PC-3 (cell line): ENCODE data around the gene PSPC1.

Experiments
- EZH2phosphoT487 ChIP-seq: fragments of 300-600 bp; sonication (generic); IDR thresholded peaks from 2 replicates; pipeline ENCODE4 v1.6.1; 2018; ENCODE audit warnings: mild to moderate bottlenecking, antibody characterized with exemption, low read length, borderline replicate concordance
- TF ChIP-seq, protein P1 (sequence below): fragments of 300-600 bp; sonication (generic); conservative IDR thresholded peaks from 2 replicates; pipeline ENCODE4 v1.5.1; 2017; ENCODE audit warnings: antibody characterized with exemption, low read depth, mild to moderate bottlenecking, low read length

DNA sequence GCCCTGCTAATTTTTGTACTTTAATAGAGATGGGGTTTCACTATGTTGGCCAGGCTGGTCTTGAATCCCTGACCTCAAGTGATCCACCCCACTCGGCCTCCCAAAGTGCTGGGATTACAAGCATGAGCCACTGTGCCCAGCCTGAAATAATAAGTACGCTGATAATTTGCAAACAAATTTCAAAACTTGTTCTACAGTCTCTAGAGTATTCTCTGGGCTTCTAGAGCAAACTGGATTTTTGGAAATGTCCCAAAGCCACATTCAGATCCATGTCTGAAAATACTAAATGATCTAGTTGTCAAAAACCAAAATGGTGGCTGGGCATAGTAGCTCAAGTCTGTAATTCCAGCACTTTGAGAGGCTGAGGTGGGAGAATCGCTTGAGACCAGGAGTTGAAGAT lies 39.9 kb upstream of the PSPC1 start:
- TF ChIP-seq, protein P1, sequence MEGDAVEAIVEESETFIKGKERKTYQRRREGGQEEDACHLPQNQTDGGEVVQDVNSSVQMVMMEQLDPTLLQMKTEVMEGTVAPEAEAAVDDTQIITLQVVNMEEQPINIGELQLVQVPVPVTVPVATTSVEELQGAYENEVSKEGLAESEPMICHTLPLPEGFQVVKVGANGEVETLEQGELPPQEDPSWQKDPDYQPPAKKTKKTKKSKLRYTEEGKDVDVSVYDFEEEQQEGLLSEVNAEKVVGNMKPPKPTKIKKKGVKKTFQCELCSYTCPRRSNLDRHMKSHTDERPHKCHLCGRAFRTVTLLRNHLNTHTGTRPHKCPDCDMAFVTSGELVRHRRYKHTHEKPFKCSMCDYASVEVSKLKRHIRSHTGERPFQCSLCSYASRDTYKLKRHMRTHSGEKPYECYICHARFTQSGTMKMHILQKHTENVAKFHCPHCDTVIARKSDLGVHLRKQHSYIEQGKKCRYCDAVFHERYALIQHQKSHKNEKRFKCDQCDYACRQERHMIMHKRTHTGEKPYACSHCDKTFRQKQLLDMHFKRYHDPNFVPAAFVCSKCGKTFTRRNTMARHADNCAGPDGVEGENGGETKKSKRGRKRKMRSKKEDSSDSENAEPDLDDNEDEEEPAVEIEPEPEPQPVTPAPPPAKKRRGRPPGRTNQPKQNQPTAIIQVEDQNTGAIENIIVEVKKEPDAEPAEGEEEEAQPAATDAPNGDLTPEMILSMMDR = no peak
- TF ChIP-seq EZH2phosphoT487 = no peak
